Hepatocyte (in vitro differentiated cells): ENCODE results near the gene HAGH. TPM values are rescaled to one million over a fixed set of nuclear protein-coding genes. Genes with fewer than 3 reads are reported as not detected.

ENCODE experiments used
- DNase-seq: peaks from one replicate; pipeline ENCODE4 v3.0.0-alpha.2; 2016; ENCODE audit warnings: low spot score
- H2AFZ ChIP-seq: fragments of 200-600 bp; sonication (generic); 2 replicates; pipeline ENCODE4 v1.6.0; 2016; ENCODE audit warnings: antibody characterized with exemption, mild to moderate bottlenecking
- H3K27ac ChIP-seq: fragments of 200-600 bp; sonication (generic); 2 replicates; pipeline ENCODE4 v1.5.1; 2016; ENCODE audit warnings: mild to moderate bottlenecking
- H3K27me3 ChIP-seq: fragments of 200-600 bp; sonication (generic); 2 replicates; pipeline ENCODE4 v1.6.1; 2016
- H3K36me3 ChIP-seq: fragments of 200-600 bp; sonication (generic); replicated peaks from 2 replicates; pipeline ENCODE4 v1.5.1; 2016; ENCODE audit warnings: low read depth; ENCODE audit not compliant: insufficient read depth
- H3K4me1 ChIP-seq: fragments of 200-600 bp; sonication (generic); 2 replicates; pipeline ENCODE4 v1.5.1; 2016; ENCODE audit warnings: mild to moderate bottlenecking, moderate library complexity; ENCODE audit not compliant: insufficient read depth
- H3K4me2 ChIP-seq: fragments of 200-600 bp; sonication (generic); 2 replicates; pipeline ENCODE4 v1.6.0; 2016
- H3K4me3 ChIP-seq: fragments of 200-600 bp; sonication (generic); 2 replicates; pipeline ENCODE4 v1.5.1; 2016; ENCODE audit warnings: mild to moderate bottlenecking
- H3K79me2 ChIP-seq: fragments of 200-600 bp; sonication (generic); 2 replicates; pipeline ENCODE4 v1.6.0; 2017; ENCODE audit warnings: mild to moderate bottlenecking
- H3K9me2 ChIP-seq: fragments of 200-600 bp; sonication (generic); replicated peaks from 2 replicates; pipeline ENCODE4 v1.6.0; 2017; ENCODE audit warnings: mild to moderate bottlenecking; ENCODE audit not compliant: insufficient read depth
- H3K9me3 ChIP-seq: fragments of 200-600 bp; sonication (generic); 2 replicates; pipeline ENCODE4 v1.5.1; 2016; ENCODE audit warnings: low read depth, mild to moderate bottlenecking
- H4K20me1 ChIP-seq: fragments of 200-600 bp; sonication (generic); 2 replicates; pipeline ENCODE4 v1.6.0; 2016; ENCODE audit warnings: mild to moderate bottlenecking; ENCODE audit not compliant: insufficient read depth, poor library complexity, severe bottlenecking
- CTCF ChIP-seq: fragments of 200-600 bp; sonication (generic); IDR thresholded peaks from 2 replicates; pipeline ENCODE4 v1.5.1; 2016; ENCODE audit warnings: antibody characterized with exemption, mild to moderate bottlenecking; ENCODE audit not compliant: poor library complexity
- EZH2 ChIP-seq: fragments of 200-600 bp; sonication (generic); IDR thresholded peaks from 2 replicates; pipeline ENCODE4 v1.6.1; 2016; ENCODE audit warnings: antibody characterized with exemption, mild to moderate bottlenecking, borderline replicate concordance
- EZH2phosphoT487 ChIP-seq: fragments of 200-600 bp; sonication (generic); IDR thresholded peaks from one replicate; pipeline ENCODE4 v1.6.1; 2018; ENCODE audit warnings: antibody characterized with exemption, mild to moderate bottlenecking, low read depth, moderate library complexity; ENCODE audit not compliant: unreplicated experiment, severe bottlenecking
- WGBS: methylation state at CpG from one replicate; pipeline ENCODE4 v1.1.6; 2016; ENCODE audit warnings: low lambda C conversion rate; ENCODE audit errors: missing lambda C conversion rate; 5-methylcytosine and 5-hydroxymethylcytosine counted together
- polyA plus RNA-seq: library from polyadenylated mRNA; unstranded; fragments of >200 nt; fragmentation: Nextera tagmentation; extraction: Ambion mirVana; gene quantifications from 2 replicates; pipeline ENCODE4 v1.2.1, GENCODE V29; 2016
- total RNA-seq: library from RNA; depleted of rRNA; stranded (reverse); fragments of >200 nt; gene quantifications from 2 replicates; pipeline ENCODE4 v1.2.3, GENCODE V29; 2014

Gene HAGH
- total and polyA plus RNA-seq, 2 experiments from 2014 or later = 55.6 to 113 TPM

- DNase-seq = no peak
- no peak overlapping the region for H3K4me3 ChIP-seq
- H3K36me3 ChIP-seq = no peaks in the 10 kb centered on the region
- TF ChIP-seq EZH2phosphoT487 (no peak), EZH2 (no peak), CTCF (no peak)
- H3K4me2 ChIP-seq = no peak overlapping the region
- no peaks in the 10 kb centered on the region for H3K27me3 ChIP-seq
- no peaks in the 10 kb centered on the region for H3K9me2 ChIP-seq
- peaks cover 42% of the 10 kb centered on the region for H3K79me2 ChIP-seq
- peaks cover 18% of the 10 kb centered on the region for H3K4me1 ChIP-seq
- WGBS = 88% methylated on average over 28 of the region's 34 CpGs
- no peaks in the 10 kb centered on the region for H3K9me3 ChIP-seq
- H3K27ac ChIP-seq = no peak overlapping the region
- H2AFZ ChIP-seq = no peak overlapping the region
- peaks cover 16% of the 10 kb centered on the region for H4K20me1 ChIP-seq
Observed at GRCh38 chr16:1778200-1779179, 48.1 kb downstream of the HAGH start.

GRCh38 chr16:1777375-1778199 lies 49.0 kb downstream of the HAGH start:
- 90% methylated on average over 35 of the region's 36 CpGs for WGBS
- no peaks in the 10 kb centered on the region for H3K36me3 ChIP-seq
- H3K4me1 ChIP-seq = peaks cover 18% of the 10 kb centered on the region
- H2AFZ ChIP-seq = no peak overlapping the region
- no peaks in the 10 kb centered on the region for H3K27me3 ChIP-seq
- H3K4me3 ChIP-seq = no peak overlapping the region
- H4K20me1 ChIP-seq = peaks cover 18% of the 10 kb centered on the region
- no peak overlapping the region for H3K27ac ChIP-seq
- DNase-seq = no peak
- no peaks in the 10 kb centered on the region for H3K9me2 ChIP-seq
- peaks cover 41% of the 10 kb centered on the region for H3K79me2 ChIP-seq
- no peak for TF ChIP-seq CTCF
- TF ChIP-seq EZH2phosphoT487 = no peak
- TF ChIP-seq EZH2 = no peak
- H3K4me2 ChIP-seq = no peak overlapping the region
- H3K9me3 ChIP-seq = no peaks in the 10 kb centered on the region

GRCh38 chr16:1776991-1777374 lies 49.6 kb downstream of the HAGH start:
- Histone ChIP-seq H3K27ac (no peak overlapping the region), H3K79me2 (peaks cover 47% of the 10 kb centered on the region), H3K4me3 (no peak overlapping the region), H3K4me2 (no peak overlapping the region), H2AFZ (no peak overlapping the region), H3K4me1 (peaks cover 20% of the 10 kb centered on the region), H3K9me2 (no peaks in the 10 kb centered on the region), H3K36me3 (no peaks in the 10 kb centered on the region), H3K9me3 (no peaks in the 10 kb centered on the region), H4K20me1 (peaks cover 24% of the 10 kb centered on the region), H3K27me3 (no peaks in the 10 kb centered on the region)
- no peak for TF ChIP-seq CTCF
- no peak for TF ChIP-seq EZH2
- TF ChIP-seq EZH2phosphoT487 = no peak
- WGBS = 96% methylated on average over 22 of the region's 22 CpGs
- no peak for DNase-seq
